Ramos (cell line): ENCODE results near the gene KIT.

ENCODE experiments used
- in situ Hi-C: fragments of 300-500 bp; cut with MboI; formaldehyde crosslinking; loops from one replicate; pipeline ENCODE4 v1.14.3; 2022; ENCODE audit warnings: low sequenced_read_pairs; ENCODE audit not compliant: unreplicated experiment

The KIT gene

GRCh38 chr4:54687887-54688841 is 30.4 kb downstream of the KIT start:
- in situ Hi-C loops: loop anchor here (25.0 kb wide), 1 partner anchor 624 kb away; no protein-coding TSS in a partner anchor

- in situ Hi-C loops: loop anchor here (25.0 kb wide), 1 partner anchor 617 kb away; no protein-coding TSS in a partner anchor
Measured at GRCh38 chr4:54695337-54695736, 37.6 kb downstream of the KIT start.

- in situ Hi-C loops: loop anchor here (25.0 kb wide), 1 partner anchor 617 kb away; no protein-coding TSS in a partner anchor
Measured at GRCh38 chr4:54695788-54696187, 38.0 kb downstream of the KIT start.

GRCh38 chr4:54696649-54697048 is 38.9 kb downstream of the KIT start:
- in situ Hi-C loops: loop anchor here (25.0 kb wide), 1 partner anchor 616 kb away; no protein-coding TSS in a partner anchor

DNA sequence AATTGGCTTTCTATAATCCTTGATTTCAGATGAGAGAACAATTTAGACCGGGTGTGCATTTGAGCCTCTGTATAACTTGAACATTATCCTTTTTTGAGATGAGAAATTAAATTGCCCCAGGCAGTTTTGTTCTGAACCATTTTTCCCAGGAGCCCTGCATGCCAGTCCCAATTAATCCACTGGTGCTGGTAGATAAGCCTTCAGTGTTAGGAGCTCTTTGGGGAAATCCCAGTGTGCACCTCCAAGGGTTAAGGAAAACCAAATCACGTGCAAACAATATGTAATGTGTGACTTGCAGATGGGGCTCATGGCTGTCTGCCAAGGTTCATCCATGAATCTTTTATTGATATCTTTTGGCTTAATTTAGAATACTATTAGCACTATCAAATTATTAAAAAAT is 43.2 kb downstream of the KIT start:
- in situ Hi-C loops: no loop called here

- in situ Hi-C loops: no loop called here
Measured at GRCh38 chr4:54703182-54703581, 45.4 kb downstream of the KIT start.

- in situ Hi-C loops: no loop called here
Measured at GRCh38 chr4:54707406-54707805, 49.6 kb downstream of the KIT start.

- in situ Hi-C loops: no loop called here
Measured at GRCh38 chr4:54708339-54709279, 50.9 kb downstream of the KIT start.

DNA sequence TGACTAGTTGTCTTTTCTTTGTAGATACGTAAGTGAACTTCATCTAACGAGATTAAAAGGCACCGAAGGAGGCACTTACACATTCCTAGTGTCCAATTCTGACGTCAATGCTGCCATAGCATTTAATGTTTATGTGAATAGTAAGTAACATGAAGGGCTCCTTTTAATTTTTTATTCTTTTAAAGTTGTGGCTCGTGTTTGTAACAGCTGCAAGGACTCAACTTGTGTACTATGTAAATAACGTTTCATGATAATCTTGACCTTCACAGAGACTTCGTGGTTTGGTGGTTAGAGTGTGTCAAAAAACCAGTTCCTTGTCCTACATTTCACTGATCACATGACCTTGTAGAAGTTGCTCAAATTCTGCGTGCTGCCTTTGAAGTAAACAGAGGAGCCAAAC is 51.6 kb downstream of the KIT start:
- in situ Hi-C loops: no loop called here

GRCh38 chr4:54712206-54712605 is 54.4 kb downstream of the KIT start:
- in situ Hi-C loops: no loop called here

GRCh38 chr4:54714631-54715030 is 56.9 kb downstream of the KIT start:
- in situ Hi-C loops: no loop called here

DNA sequence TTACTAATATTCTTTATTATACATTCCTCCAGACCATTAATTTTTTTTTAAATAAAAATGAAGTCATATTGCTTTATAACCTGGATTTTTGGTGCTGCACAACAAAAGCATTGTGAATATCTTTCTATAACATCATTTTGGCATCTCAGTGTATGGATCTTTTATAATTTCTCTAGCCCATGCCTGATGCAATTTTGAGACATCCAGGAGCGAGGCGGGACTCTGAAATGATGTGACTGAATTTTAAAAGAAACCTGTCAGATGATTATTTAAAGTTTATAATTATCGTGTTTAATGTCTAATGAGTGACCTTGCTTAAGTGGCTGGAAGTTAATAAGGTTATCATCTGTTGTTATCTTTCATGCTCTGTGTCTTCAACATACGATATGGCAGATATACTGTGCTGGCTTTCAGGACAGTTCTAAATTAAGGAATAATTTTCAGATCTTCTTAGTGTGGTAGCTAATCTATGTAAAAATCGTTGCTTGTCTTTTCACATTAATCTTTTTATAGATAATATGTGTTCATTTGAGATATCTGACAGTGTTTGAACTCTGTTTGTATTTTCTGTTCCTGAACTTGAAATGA is 58.8 kb downstream of the KIT start:
- in situ Hi-C loops: no loop called here

- in situ Hi-C loops: no loop called here
Measured at GRCh38 chr4:54717694-54718093, 59.9 kb downstream of the KIT start.

DNA sequence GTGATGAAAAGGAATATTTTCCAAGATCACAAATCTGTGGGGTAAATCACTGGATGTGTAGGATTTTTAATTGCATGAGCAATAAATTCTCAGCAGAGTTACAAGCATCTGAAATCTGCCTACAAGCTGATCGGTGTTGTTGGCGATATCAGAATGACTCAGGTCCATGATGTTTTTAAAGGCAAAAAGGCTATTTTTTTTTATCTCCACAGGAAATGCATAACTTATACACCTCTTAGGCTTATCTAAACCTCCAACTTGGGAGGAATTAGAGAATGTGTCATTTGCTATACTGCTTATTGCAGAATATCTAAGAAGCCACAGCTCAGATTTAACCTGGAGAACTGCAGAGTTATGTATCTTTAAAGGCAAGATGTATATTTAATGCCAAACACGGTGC is 61.6 kb downstream of the KIT start:
- in situ Hi-C loops: no loop called here

DNA sequence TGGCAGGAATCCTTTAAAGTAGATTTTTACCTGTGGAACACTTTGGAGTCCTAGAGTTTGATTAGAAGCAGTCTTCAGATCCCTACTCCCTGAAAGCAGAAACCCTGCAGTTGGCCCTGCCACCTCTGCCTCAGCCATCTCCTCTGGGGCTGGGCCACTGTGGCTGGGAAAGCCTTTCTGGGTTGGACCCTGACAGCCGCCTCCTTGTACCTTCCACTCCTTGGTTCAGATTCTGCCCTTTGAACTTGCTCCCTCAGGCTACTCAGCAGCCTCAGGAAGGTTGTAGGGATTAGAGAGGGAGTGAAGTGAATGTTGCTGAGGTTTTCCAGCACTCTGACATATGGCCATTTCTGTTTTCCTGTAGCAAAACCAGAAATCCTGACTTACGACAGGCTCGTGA is 65.5 kb downstream of the KIT start:
- in situ Hi-C loops: no loop called here

DNA sequence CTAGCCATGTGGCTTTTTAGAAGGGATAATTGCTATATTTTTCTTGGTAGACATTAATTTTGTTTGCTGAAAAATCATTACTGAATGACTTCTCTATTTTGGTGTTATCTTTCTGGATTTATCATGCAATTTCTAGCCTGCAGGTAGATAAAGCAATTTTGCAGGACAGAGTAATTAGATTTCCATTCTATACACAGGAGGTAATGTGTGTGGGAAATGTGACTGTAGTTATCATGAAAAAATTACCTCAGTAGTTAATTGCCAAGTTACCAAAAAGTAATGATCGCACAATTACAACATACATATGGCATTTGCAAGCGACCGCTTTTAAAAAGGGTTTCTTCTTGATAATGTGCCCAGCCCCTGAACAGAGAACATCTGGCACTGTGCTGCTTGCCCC is 66.1 kb downstream of the KIT start:
- in situ Hi-C loops: no loop called here

GRCh38 chr4:54726907-54727306 is 69.2 kb downstream of the KIT start:
- in situ Hi-C loops: no loop called here

DNA sequence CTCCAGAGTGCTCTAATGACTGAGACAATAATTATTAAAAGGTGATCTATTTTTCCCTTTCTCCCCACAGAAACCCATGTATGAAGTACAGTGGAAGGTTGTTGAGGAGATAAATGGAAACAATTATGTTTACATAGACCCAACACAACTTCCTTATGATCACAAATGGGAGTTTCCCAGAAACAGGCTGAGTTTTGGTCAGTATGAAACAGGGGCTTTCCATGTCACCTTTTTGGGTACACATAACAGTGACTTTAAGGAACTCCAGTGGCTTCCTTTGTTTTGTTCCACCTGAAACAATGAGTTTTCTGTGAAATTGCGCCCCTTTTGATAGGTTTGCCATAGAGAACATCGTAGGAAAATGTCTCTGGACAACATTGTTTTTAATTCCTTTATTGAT is 69.6 kb downstream of the KIT start:
- in situ Hi-C loops: no loop called here

DNA sequence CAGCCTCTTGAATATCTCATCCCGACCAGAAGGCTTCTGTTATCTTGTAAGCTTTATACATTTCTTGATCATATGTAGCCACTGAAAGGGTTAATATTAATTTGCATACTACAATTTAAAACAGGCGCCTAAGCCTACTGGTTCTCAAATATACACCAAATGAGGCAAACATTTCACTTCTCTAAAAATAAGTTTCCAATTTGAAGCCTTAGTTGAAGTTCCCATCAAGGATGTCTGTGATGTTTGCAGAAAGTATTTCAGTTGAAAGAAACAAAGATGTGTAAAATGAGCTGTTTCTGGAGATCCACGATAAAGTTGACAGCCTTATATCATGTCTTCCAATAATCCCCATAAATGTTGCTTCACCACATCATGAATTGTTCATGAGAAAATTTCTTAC is 70.6 kb downstream of the KIT start:
- in situ Hi-C loops: no loop called here

GRCh38 chr4:54729256-54729655 is 71.5 kb downstream of the KIT start:
- in situ Hi-C loops: no loop called here
